ENCODE data around the gene KCNG4.

DNA sequence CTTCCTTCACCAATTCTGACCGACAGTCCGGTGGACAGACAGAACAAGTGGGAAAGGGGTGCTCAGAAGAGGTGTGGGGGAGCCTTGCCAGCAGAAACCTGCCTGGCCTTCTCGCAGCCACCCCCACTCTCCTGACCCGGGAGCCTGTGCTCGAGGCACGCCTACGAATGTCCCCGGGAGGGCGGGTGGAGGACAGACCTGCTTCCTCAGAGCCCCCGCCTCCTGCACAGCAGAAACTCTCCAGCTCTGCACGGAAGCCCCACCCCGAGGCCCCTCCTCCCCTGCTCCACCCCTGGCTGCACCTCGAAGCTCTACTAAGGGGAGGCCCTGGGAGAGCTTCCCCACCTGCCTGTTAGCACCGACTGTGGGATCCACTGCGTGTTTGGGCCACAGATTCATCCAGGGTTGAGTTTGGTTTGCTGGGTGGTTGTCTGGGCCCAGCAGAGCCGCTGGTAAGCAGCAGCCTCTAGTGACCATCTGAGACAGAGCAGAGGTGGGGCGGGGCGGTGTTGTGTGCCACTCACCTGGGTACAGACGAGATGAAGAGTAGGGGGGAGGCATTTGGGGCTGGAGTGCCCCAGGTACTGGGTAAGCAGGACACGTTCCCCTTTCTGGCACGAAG is 59.2 kb downstream of the KCNG4 start:
- TF ChIP-seq, protein P1, sequence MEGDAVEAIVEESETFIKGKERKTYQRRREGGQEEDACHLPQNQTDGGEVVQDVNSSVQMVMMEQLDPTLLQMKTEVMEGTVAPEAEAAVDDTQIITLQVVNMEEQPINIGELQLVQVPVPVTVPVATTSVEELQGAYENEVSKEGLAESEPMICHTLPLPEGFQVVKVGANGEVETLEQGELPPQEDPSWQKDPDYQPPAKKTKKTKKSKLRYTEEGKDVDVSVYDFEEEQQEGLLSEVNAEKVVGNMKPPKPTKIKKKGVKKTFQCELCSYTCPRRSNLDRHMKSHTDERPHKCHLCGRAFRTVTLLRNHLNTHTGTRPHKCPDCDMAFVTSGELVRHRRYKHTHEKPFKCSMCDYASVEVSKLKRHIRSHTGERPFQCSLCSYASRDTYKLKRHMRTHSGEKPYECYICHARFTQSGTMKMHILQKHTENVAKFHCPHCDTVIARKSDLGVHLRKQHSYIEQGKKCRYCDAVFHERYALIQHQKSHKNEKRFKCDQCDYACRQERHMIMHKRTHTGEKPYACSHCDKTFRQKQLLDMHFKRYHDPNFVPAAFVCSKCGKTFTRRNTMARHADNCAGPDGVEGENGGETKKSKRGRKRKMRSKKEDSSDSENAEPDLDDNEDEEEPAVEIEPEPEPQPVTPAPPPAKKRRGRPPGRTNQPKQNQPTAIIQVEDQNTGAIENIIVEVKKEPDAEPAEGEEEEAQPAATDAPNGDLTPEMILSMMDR (conservative IDR thresholded peaks at IDR 0.05) = no peak
- no peak for TF ChIP-seq ZFX (IDR thresholded peaks at IDR 0.05)
